Measurements from ENCODE around the gene HAO1.

GRCh38 chr20:7883741-7884140, 56.5 kb downstream of the HAO1 start:
- TF ChIP-seq CTCF (IDR thresholded peaks at IDR 0.05; ENCODE audit: low read depth, low read length): no peak
- no peak for TF ChIP-seq EZH2phosphoT487 (IDR thresholded peaks at IDR 0.05; ENCODE audit: low read depth)
